AG04449 (cell line): ENCODE results near the gene CDK12.
"Not testable (repeated sequence)": the region's sequence is repeated elsewhere in the genome, so short reads cannot be mapped to it uniquely, and the experiment has no call there.

Experiments
- CTCF ChIA-PET: fragments of 350-600 bp; formaldehyde crosslinking; extraction: SDS; loops from one replicate; lab custom pipeline; 2021; ENCODE audit warnings: antibody characterized with exemption; lab: Yijun Ruan, JAX
- POLR2A ChIA-PET: fragments of 400-600, 350-600 bp; formaldehyde crosslinking; extraction: SDS; loops from one replicate; lab custom pipeline; 2020; ENCODE audit warnings: antibody characterized with exemption, inconsistent platforms; lab: Yijun Ruan, JAX
- DNase-seq: peaks from one replicate; pipeline ENCODE4 v3.0.0-alpha.2; 2010; ENCODE audit warnings: low read depth, low spot score
- H3K4me3 ChIP-seq: 2 replicates; pipeline ENCODE4 v1.5.1; 2011; ENCODE audit warnings: low read depth, mild to moderate bottlenecking, control low read depth, low read length
- TF ChIP-seq, protein P1 (sequence below): IDR thresholded peaks from one replicate; pipeline ENCODE4 v1.5.1; 2011; ENCODE audit warnings: mild to moderate bottlenecking, moderate library complexity, low read length, control low read depth, inconsistent platforms; ENCODE audit not compliant: insufficient read depth; ENCODE audit errors: missing control alignments

The CDK12 gene

GRCh38 chr17:39487946-39488345 is 26.7 kb downstream of the CDK12 start:
- POLR2A ChIA-PET, result interaction anchor here (1.0 to 1.4 kb wide), 2 partner anchors 26 to 27 kb away, joined by 3 read pairs; no protein-coding TSS in a partner anchor
- CTCF ChIA-PET, result interaction anchor here (1.0 to 1.9 kb wide), 6 partner anchors 9 to 147 kb away, joined by 3 to 4 read pairs (median 4); no protein-coding TSS in a partner anchor
- TF ChIP-seq, protein P1, sequence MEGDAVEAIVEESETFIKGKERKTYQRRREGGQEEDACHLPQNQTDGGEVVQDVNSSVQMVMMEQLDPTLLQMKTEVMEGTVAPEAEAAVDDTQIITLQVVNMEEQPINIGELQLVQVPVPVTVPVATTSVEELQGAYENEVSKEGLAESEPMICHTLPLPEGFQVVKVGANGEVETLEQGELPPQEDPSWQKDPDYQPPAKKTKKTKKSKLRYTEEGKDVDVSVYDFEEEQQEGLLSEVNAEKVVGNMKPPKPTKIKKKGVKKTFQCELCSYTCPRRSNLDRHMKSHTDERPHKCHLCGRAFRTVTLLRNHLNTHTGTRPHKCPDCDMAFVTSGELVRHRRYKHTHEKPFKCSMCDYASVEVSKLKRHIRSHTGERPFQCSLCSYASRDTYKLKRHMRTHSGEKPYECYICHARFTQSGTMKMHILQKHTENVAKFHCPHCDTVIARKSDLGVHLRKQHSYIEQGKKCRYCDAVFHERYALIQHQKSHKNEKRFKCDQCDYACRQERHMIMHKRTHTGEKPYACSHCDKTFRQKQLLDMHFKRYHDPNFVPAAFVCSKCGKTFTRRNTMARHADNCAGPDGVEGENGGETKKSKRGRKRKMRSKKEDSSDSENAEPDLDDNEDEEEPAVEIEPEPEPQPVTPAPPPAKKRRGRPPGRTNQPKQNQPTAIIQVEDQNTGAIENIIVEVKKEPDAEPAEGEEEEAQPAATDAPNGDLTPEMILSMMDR, result no peak
- no peak overlapping the region for H3K4me3 ChIP-seq
- DNase-seq, result no peak

DNA sequence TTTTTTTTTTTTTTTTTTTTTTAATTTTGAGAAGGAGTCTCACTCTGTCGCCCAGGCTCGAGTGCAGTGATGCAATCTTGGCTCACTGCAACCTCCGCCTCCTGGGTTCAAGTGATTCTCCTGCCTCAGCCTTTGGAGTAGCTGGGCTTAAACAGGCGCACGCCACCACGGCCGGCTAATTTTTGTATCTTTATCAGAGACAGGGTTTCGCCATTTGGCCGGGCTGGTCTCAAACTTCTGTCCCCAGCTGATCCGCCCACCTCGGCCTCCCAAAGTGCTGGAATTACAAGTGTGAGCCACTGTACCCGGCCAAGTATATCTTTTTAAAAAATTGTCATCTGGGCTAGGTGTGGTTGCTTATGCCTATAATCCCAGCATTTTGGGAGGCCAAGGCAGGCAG is 35.6 kb downstream of the CDK12 start:
- POLR2A ChIA-PET, H3K4me3 ChIP-seq, DNase-seq: not testable (repeated sequence)
- CTCF ChIA-PET, result interaction anchor here (0.7 to 1.1 kb wide), 2 partner anchors 13 to 31 kb away, joined by 3 read pairs; no protein-coding TSS in a partner anchor

DNA sequence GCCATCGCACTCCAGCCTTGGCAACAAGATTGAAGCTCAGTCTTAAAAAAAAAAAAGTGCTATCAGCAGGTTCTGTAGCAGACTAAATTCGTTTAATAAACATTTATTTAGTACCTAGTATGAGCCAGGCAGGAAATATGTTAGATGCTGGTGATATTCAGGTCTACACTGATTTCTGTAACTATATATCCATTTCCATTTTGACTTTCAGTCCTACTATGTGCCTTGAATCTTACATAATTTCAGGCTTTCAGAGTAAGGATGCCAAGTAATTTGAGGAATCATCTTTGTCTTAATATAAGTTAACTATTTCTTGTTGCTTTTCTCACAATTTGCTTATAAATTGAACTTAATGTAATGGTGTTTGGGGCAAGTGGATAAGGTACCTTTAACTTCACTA is 46.2 kb downstream of the CDK12 start:
- POLR2A ChIA-PET, result no interaction called here
- CTCF ChIA-PET, result interaction anchor here (2.8 kb wide), 1 partner anchor 114 kb away, joined by 7 read pairs; no protein-coding TSS in a partner anchor
- TF ChIP-seq, protein P1, result no peak
- H3K4me3 ChIP-seq, result no peak overlapping the region
- DNase-seq, result no peak

DNA sequence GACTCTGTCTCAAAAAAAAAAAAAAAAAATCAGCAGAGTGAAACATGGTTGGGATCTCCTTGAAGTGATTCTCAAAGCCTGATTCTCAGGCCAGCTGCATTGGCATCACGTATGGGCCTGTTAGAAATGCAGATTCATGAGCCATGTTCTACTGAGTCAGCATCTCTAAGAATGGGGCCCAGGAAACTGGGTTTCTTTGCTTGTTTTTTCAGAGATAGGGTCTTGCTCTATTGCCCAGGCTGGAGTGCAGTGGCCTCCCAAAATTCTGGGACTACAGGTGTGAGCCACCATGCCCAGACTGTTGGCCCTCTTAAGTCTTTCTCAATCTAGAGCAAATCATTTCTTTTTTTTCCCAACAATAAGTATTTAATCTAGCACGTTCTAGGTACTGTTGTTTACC is 47.7 kb downstream of the CDK12 start:
- TF ChIP-seq, protein P1, result no peak
- DNase-seq, result no peak
- CTCF ChIA-PET, result interaction anchor here (1.5 to 2.8 kb wide), 2 partner anchors 40 to 112 kb away, joined by 4 to 7 read pairs; no protein-coding TSS in a partner anchor
- POLR2A ChIA-PET, result no interaction called here
- no peak overlapping the region for H3K4me3 ChIP-seq

- no peak overlapping the region for H3K4me3 ChIP-seq
- ChIA-PET POLR2A (no interaction called here), CTCF (interaction anchor here (1.0 kb wide), 1 partner anchor 24 kb away, joined by 5 read pairs; no protein-coding TSS in a partner anchor)
- no peak for DNase-seq
- TF ChIP-seq, protein P1, result no peak
These were observed 52.0 kb downstream of the CDK12 start for GRCh38 chr17:39513309-39513708.

GRCh38 chr17:39513915-39514314 is 52.6 kb downstream of the CDK12 start:
- POLR2A ChIA-PET, result no interaction called here
- DNase-seq, result no peak
- no peak overlapping the region for H3K4me3 ChIP-seq
- CTCF ChIA-PET, result no interaction called here
- TF ChIP-seq, protein P1, result no peak

DNA sequence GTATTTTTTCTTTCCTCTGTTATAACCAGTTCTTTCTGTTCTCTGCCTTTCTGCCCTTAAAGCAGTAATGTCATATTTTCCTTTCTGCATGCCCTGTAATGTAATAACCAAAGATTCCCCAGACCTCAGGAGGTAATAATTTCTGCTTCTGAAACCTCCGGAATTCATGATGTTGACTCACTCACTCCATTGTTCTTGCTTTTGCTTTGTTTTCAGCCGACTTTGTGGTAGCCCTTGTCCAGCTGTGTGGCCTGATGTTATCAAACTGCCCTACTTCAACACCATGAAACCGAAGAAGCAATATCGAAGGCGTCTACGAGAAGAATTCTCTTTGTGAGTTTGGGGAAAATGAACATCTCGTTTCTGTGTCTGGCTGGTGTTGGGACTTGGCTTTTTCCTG is 55.9 kb downstream of the CDK12 start:
- ChIA-PET POLR2A (no interaction called here), CTCF (no interaction called here)
- no peak for DNase-seq
- TF ChIP-seq, protein P1, result no peak
- no peak overlapping the region for H3K4me3 ChIP-seq
